Uterus (tissue), 4 donors: ENCODE data around the gene PSMB2. TPM values are rescaled to one million over a fixed set of nuclear protein-coding genes. Genes with fewer than 3 reads are reported as not detected.

Experiments
- DNase-seq, 2 donors: peaks; one replicate each; pipeline ENCODE4 v3.0.0-alpha.2; 2019 to 2020
- H3K27ac ChIP-seq, 2 donors: fragments of 200-600 bp; sonication (generic); 1 replicate in 1 of 2; 2 replicates in 1 of 2; pipeline ENCODE4 v1.5.1; 2016 to 2018
- H3K27me3 ChIP-seq, 2 donors: fragments of 200-600 bp; sonication (generic); one replicate each; pipeline ENCODE4 v1.5.1; 2018 to 2019; ENCODE audit warnings: control low read depth in 1 of 2
- H3K36me3 ChIP-seq, 2 donors: fragments of 200-600 bp; sonication (generic); one replicate each; pipeline ENCODE4 v1.5.1; 2019; ENCODE audit warnings: control low read depth in 1 of 2
- H3K4me1 ChIP-seq, 2 donors: fragments of 200-600 bp; sonication (generic); one replicate each; pipeline ENCODE4 v1.5.1; 2018 to 2019; ENCODE audit warnings: control low read depth in 1 of 2
- H3K4me3 ChIP-seq, 2 donors: fragments of 200-600 bp; sonication (generic); 1 replicate in 1 of 2; 2 replicates in 1 of 2; pipeline ENCODE4 v1.5.1; 2018 to 2019; ENCODE audit warnings: mild to moderate bottlenecking in 1 of 2
- H3K9me3 ChIP-seq, 2 donors: fragments of 200-600 bp; sonication (generic); one replicate each; pipeline ENCODE4 v1.5.1; 2019; ENCODE audit warnings: control low read depth in 1 of 2
- CTCF ChIP-seq, 4 experiments: fragments of 200-600 bp in 2 of 4; fragments of 450-650 bp in 2 of 4; sonication (generic) in 2 of 4; IDR thresholded peaks; one replicate each; pipeline ENCODE4 v1.5.1; 2016 to 2019; ENCODE audit warnings: antibody characterized with exemption in 4 of 4, mild to moderate bottlenecking in 2 of 4, moderate library complexity in 1 of 4
- POLR2A ChIP-seq, 2 donors: fragments of 450-650 bp; IDR thresholded peaks; one replicate each; pipeline ENCODE4 v1.6.1; 2016; ENCODE audit warnings: antibody characterized with exemption in 2 of 2, mild to moderate bottlenecking in 1 of 2, moderate library complexity in 1 of 2
- intact Hi-C: fragments of 100-400 bp; cut with DNase I; formaldehyde crosslinking; loops from one replicate; pipeline ENCODE4 v1.15.1; 2023; ENCODE audit warnings: low total_unique reads
- total RNA-seq, 4 donors: library from RNA; depleted of rRNA in 3 of 4; stranded (reverse); fragments of >200 nt in 3 of 4; gene quantifications; one replicate each; pipeline versions ENCODE4 v1.1.0 to v1.2.4, GENCODE V29; 2014 to 2023
- donor health status: DM: yes; HTN: yes; CAD: no.

PSMB2 gene
- total RNA-seq, 4 donors from 2014 or later = 4.9 to 40.2 (median 27.2) TPM

- H3K27ac ChIP-seq = no peak overlapping the region
- TF ChIP-seq CTCF (IDR thresholded peaks at IDR 0.05) (no peak), POLR2A (IDR thresholded peaks at IDR 0.05) (no peak)
- DNase-seq = no peak
- peaks cover 0 to 15% of the 10 kb centered on the region in 2 donors for H3K4me1 ChIP-seq
- H3K27me3 ChIP-seq = no peaks in the 10 kb centered on the region
- H3K4me3 ChIP-seq = no peak overlapping the region
- intact Hi-C loops = loop anchor here (5.0 kb wide), 1 partner anchor 109 kb away; no protein-coding TSS in a partner anchor
- no peaks in the 10 kb centered on the region for H3K9me3 ChIP-seq
- no peaks in the 10 kb centered on the region for H3K36me3 ChIP-seq
Measured at GRCh38 chr1:35561297-35561971, 79.9 kb downstream of the PSMB2 start.

- intact Hi-C loops = loop anchor here (5.0 kb wide), 1 partner anchor 108 kb away; no protein-coding TSS in a partner anchor
- H3K4me1 ChIP-seq = peaks cover 0 to 15% of the 10 kb centered on the region in 2 donors
- no peaks in the 10 kb centered on the region for H3K9me3 ChIP-seq
- H3K27me3 ChIP-seq = no peaks in the 10 kb centered on the region
- no peak overlapping the region for H3K4me3 ChIP-seq
- no peaks in the 10 kb centered on the region for H3K36me3 ChIP-seq
- TF ChIP-seq POLR2A (IDR thresholded peaks at IDR 0.05) (no peak), CTCF (IDR thresholded peaks at IDR 0.05) (no peak)
- no peak overlapping the region for H3K27ac ChIP-seq
- DNase-seq = peak in 1 of 2 donors; percentile 44
Measured at GRCh38 chr1:35560256-35561225, 80.8 kb downstream of the PSMB2 start.

- no peaks in the 10 kb centered on the region for H3K9me3 ChIP-seq
- no peaks in the 10 kb centered on the region for H3K36me3 ChIP-seq
- no peak for DNase-seq
- intact Hi-C loops = no loop called here
- H3K27ac ChIP-seq = peak overlapping the region; percentile 96 to 98
- H3K4me3 ChIP-seq = no peak overlapping the region
- no peaks in the 10 kb centered on the region for H3K27me3 ChIP-seq
- peaks cover 0 to 15% of the 10 kb centered on the region in 2 donors for H3K4me1 ChIP-seq
- TF ChIP-seq CTCF (IDR thresholded peaks at IDR 0.05) (no peak), POLR2A (IDR thresholded peaks at IDR 0.05) (no peak)
Measured at GRCh38 chr1:35559317-35559944, 81.9 kb downstream of the PSMB2 start.

GRCh38 chr1:35558374-35559316 is 82.7 kb downstream of the PSMB2 start:
- DNase-seq = no peak
- H3K4me1 ChIP-seq = peaks cover 0 to 15% of the 10 kb centered on the region in 2 donors
- no peaks in the 10 kb centered on the region for H3K27me3 ChIP-seq
- peak overlapping the region; percentile 96 to 98 for H3K27ac ChIP-seq
- H3K9me3 ChIP-seq = no peaks in the 10 kb centered on the region
- intact Hi-C loops = no loop called here
- no peak for TF ChIP-seq POLR2A (IDR thresholded peaks at IDR 0.05)
- TF ChIP-seq CTCF (IDR thresholded peaks at IDR 0.05) = no peak
- H3K36me3 ChIP-seq = no peaks in the 10 kb centered on the region
- H3K4me3 ChIP-seq = peak overlapping the region; percentile 87 to 92
